GDM1 (cell line): ENCODE results near the gene GBF1.
"Not testable (repeated sequence)": the region's sequence is repeated elsewhere in the genome, so short reads cannot be mapped to it uniquely, and the experiment has no call there.

Source experiments
- DNase-seq: peaks from one replicate; lab custom pipeline; 2025; lab: John Stamatoyannopoulos, UW

The GBF1 gene

DNA sequence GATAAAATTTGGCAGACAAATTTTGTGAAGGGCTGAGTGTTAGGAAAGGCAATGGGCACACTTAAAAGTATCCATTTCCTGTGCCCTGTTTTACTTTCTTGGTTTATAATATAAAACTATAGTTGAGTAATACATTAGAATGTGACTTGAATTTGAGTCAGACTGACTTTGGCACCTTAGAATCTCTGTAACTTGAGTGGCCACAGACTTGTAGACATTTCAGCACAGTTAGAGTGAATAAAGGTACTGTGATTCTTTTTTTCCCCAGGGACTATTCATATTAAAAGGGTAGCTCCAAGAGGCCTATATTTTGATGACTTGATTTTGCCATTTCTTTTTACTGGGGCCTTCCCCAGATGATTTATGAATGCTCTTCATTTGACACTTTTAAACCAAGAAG, 22.4 kb downstream of the GBF1 start:
- no peak for DNase-seq

DNA sequence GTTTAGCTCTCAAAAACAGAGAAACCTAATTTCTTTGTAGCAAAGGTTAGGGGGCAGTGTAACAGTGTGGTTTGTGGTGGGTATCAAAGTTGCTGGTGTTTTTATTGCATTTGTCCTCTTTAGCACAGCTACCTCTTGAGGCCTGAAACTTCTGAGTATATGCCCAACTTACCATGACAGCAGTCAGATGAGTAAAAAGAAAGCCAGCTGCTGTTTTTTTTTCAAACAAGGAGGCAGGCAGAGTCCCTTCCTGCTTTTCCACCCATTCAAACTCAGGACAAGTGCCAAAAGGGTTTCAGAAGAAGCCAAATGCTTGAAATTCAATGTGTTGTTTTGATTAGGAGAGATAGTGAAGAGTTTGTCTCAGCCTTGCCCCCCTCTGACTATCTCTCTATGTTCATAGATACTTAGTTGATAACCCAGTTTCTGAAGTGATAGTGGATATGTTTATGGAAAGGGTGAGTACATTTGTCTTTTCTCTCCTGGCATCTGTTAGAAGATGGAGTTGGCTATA, 23.1 kb downstream of the GBF1 start:
- no peak for DNase-seq

DNA sequence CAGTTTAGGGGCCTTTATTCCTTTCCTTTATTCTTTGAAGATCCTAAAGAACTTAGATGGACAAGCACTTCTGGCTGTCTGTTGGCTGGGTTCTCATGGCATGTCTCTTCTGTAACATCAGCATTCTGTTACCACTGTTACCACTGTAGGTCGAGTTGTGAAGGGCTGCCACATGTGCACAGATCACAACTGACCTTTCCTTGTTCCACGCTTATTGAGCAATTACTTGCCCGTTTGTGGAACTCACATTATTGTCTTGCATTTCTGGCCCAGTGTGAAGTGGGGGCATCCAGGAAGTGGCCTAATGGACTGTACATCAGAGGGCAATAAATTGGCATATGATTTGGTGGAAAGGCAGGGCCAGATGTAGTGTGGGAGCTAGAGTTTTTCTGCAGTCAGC, 23.7 kb downstream of the GBF1 start:
- DNase-seq: no peak

DNA sequence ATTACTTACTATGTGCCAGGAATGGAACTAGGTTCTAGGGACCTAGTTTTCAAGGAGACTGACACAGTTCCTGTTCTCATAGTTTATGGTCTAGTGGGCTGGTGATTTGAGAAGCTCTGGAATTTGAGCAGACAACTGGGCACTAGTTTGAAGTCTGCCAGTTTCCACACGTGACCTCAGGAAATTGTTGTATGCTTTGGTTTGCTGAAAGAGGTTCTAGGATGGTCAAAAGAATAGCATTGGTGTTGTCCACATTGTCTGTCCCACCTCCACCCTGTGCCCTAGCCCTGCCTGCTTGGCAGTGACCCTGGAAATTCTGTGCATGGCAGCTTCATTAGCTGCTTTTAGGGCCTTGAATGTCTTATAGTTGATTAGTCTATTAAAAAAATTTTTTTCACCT, 28.7 kb downstream of the GBF1 start:
- no peak for DNase-seq

DNA sequence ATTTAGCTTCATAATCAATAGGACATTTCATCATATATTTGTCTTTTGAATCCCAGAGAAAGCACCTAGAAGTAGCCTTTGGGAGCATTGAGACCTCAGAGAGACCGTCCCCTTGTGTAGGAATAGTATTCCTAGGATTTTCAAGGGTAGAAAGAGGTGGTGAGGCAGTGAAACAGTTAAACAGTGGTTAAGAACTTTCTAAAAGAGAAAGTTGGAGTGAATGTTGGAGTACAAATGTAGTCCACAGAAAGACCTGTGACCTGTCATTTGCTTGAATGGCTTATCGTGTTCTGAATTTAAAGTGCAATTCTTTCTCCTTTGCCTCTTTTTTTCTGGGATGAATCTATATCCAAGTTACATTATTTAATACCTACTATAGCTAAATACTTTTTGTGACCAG, 30.0 kb downstream of the GBF1 start:
- no peak for DNase-seq

DNA sequence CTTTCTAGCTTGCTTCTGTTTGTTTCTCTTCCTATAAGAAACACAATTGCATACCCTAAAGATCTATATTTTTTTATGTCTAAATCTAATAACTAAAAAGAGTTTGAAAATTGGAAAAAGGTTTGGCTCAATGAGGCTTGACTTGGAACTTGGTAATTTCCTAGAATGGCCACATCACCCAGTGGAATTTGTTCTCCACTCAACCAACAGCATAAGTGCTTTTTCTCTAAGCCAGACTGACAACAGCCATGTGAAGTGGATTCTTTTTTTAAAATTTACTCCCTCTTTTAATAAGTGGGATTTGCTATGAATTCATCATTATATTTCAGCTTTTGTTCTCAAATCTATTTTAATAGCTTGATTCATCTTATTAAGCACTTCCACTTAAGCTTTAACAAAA, 33.8 kb downstream of the GBF1 start:
- DNase-seq: no peak

DNA sequence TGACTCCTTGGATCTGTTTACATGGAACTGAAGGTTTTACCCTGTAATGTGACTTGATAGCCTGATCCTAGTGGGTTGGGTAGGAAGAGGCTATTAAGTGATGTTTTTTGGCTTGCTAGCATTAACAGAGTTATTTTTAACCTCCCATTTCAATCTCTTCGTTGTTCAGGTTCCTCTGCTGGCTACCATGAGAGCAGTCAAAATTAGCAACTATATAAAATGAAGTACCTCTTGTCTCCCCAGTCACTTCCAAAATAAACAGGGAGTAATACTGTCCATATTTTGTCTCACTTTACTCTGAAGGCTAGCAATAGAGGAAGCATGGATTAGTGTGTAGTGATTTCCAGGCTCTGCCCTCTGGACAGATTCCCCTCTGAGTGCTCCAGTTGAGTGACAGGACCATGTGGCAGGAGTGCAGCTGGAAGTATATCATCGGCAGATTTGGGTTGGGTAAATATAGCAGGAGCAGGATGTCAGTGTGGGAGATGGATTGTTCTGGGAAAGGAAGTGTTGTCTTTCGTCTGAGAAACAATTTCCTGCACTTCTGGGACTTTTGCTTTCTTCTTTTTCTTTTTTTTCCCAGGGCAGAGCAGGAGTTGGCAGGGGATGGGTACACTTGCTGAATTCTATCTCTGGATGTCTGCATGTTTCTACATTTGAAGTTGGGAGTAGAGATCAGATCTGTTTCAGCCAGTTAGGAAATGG, 35.2 kb downstream of the GBF1 start:
- no peak for DNase-seq

DNA sequence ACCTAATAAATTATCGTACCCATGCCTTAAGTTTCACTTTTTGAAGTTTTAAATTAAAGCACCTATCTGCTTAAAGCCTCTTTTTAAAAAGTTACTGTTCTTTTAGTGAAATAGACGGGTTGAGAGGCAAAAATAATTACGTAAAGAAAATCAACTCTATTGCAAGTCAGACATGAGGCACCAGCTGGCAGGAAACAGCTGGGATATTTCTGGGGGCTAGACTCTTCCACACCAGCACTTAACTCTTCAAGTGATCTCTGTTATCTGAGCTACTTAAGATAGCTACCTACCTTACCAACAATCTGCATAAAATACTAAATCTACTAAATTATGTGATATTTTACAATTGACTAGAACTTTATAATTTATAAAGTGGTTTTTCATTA, 35.8 kb downstream of the GBF1 start:
- DNase-seq: no peak

DNA sequence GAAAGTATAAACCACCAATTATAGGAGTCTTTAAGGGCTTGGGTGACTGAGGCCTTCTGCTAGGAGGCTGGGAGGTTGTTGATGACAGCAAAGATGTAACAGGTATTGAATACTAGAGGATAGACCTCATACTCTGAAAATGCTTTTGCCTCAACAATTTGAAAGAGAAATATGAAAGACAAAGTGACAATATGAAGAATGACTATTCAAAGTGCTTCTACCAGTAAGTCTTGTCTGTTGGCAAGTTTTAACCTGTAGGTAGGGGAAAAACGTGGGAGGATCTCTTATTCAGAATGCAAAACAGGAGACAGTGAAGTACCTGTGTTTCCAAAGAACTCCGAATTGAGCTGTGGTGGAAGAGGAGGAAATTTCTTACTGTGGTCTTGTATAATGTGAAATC, 38.2 kb downstream of the GBF1 start:
- no peak for DNase-seq

DNA sequence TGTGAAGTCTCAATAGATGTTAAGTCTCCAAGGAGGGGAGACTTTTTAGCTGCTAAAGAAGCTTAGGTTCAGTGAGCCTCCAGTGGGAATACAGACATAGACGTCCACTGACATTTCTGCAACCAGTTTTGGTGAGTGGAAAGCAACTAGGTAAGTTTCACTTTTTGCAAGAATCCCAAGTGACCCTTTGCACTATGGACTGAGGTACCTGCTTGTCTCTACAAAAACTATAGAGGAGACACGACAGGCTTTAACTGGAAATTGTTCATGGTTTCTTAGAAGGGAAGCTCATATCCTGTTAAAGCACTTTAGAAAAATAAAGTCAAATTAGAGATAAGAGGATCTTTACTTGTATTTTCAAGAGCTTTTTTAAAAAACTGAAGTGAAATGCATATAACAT, 38.6 kb downstream of the GBF1 start:
- no peak for DNase-seq

DNA sequence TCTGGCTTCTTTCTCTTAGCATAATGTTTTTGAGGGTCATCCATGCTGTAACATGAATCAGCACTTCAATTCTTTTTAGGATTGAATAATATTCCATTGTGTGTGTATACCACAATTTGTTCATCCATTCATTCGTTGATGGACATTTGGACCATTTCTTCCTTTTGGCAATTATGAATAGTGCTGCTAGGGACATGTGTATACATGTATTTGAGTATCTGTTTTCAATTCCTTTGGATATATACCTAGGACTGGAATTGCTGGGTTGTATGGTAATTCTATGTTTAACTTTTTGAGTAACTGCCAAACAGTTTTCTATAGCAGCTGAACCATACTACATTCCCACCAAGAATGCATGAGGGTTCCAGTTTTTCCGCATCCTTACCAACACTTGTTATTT, 39.2 kb downstream of the GBF1 start:
- DNase-seq: no peak

DNA sequence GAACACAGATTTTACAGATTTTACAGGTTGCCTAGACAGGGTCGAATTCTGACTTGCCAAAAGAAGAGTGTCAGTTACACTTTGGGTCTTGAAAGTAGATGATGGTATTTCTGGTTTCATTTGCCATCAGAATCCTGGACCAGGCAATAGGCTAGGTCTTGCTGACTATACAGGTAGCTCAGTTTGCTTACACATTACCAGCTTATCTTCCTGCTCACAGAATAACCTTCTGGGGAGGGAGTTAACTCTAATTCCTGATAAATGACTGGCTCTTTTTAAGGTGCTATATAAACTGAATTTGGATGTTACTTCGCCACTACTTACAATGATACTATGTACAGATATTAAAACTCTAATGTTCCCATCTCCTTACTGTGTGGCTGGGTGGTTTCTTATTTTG, 39.8 kb downstream of the GBF1 start:
- no peak for DNase-seq

DNA sequence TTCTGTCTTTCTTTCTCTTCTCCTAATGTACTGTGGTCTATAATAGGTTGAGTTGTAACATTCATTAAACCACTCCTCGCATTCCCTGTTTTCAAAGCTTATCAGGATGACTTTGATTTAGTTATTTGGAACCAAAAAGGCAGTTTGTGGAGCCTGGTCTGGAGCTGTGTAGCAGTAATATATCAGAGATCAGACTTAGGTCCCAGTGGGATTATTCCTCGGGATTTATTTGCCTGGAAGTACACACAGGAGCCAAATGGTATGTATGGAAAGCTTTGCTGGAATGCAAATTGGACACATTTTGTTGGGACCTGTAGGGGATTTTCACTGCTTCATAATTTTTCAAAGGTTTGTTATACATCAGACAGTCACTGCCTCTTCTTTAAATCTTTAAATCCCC, 40.9 kb downstream of the GBF1 start:
- no peak for DNase-seq

DNA sequence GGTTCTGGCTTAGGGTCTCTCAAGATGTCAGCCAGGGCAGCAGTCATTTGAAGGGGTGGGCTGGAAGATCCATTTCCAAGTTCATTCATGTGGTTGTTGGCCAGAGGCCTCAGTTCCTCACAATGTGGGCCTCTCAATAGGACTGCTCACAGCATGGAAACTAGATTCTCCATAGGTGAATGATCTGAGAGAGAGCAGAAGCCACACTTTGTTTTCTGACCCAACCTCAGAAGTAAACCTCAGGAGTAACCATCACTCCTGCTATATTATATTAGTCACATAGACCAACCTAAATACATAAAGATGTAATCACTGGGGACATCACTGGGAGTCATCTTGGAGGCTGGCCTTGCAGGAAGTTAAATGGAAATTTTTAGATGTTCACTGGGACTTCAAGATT, 42.2 kb downstream of the GBF1 start:
- no peak for DNase-seq

DNA sequence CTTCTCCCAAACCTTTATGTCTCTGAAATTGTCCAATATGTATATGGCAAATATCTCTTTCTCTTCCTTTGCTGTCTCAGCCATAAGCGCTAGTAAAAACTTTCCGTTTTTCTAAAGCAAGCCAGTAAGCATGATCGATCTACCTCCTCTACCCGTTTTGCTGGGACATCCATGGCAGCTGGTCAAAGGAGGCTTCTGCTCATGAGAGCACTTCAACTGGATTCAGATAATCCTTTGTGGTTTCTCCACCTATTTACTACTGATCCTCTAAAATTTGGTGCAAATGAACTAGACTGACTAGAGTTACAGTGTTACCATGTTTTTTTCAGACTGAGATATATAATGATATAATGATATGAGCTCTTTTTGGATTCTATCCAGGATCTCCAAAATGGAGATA, 42.7 kb downstream of the GBF1 start:
- DNase-seq: no peak

DNA sequence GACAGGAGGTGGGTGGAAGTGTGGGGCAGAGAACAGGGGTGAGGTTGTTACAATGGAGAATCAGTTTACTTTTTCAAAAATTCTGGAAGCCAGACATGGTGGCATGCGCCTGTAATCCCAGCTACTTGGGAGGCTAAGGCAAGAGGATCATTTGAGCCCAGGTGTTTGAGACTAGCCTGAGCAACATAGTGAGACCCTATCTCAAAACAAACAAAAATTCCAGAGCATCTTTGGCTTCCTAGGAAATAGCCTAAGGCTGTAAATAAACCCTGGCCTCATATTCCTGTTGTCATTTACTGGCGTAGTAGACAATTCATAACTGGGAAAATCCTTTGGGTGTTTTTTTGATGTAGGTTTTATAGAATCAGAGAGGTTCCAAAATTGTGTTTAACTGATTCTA, 44.0 kb downstream of the GBF1 start:
- no peak for DNase-seq

DNA sequence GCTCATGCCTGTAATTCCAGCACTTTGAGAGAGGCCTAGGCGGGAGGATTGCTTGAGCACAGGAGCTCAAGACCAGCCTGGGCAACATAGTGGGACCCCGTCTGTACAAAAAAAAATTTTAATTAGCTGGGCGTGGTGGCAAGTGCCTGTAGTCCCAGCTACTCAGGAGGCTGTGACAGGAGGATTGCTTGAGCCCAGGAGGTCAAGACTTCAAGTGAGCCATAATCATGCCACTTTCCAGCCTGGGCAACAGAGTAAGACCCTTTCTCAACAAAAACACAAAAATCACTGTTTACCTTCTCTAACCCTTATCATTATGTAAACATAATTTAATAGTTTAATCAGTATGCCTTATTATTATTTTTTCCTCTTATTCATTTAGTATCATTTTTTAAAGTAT, 44.5 kb downstream of the GBF1 start:
- DNase-seq: no peak

DNA sequence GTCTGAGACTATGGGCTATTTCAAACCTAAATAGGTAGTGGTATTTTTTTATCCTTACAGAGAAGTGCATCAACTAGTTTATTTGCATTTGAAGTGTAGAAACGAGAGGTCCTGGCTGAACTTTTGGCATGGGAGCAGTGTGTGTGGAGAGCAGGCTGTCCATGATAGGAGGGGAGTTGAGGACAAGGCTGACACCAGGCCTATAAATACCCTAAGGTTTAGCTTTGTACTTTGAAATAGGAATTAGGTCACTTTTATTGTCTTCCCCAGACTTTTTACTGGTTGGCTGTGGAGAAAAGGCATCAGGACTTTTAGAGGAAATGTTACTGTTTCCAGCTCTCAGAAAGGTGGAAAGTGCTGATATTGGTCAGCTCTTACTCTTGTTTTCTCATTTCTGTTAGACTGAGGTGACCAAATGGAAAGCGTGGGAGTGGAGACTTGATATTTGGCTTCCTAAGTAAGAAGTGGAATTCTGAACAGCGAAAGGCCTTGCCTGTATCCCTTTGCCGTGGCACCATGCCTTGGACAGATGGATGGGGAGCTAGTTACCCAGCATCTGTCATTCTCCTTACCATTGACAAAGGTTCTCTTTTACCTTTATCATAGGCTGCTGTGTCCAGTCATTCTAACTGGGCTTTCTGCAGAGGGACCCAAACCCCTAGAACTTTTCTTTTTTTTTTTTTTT, 46.0 kb downstream of the GBF1 start:
- no peak for DNase-seq

DNA sequence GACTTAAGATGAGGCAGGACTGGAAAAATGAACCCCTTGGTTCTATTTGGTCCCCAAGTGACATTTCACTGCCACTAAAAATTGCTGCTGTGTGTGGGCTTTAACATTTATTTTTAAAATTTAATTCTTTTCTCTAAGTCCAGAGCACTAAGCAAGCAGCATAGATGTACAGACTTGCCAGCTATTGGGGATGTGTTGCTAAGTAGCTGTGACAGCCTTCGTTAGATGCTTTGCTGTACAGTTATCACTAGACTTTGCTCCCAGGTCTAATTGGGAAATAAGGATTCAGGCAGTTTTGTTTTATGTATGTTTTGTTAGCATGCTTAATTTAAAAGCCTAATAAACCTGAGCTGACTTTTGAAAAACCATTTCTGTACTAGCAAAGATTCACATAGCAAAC, 51.8 kb downstream of the GBF1 start:
- DNase-seq: no peak

DNA sequence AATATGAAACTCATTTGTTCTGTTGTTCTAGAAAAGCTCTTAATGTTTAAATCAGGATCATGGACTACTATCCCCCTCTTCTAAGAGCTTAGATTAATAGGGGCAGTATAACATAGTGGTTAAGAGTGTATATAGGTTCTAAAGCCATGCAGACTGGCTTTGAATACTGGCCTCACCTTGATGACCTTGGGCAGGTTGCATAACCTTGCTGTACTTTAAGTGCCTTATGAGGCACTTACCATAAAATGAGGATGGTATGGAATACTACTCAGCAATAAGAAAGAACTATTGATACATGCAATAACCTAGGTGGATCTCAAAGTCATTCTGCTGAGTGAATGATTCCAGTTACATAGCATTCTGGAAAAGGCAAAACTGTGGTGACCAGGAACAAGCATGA, 53.6 kb downstream of the GBF1 start:
- no peak for DNase-seq

DNA sequence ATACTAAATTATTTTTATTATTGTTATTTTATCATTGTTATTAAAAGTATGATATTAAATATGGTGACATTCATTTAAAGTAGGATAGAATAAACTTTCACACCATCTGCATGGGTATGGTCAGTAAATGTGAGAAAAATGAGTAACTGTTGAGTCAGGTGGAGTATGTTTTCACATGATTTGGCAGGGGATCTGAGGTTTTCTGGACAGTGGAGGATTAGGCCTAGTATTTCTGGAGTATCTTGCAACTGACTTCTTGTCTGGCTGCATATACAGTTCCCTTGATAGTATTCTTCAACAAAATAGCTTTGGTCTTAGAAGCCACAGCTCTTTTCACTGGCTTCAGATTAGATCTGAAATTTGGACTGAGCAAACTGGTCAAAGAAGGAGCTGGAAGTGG, 54.5 kb downstream of the GBF1 start:
- DNase-seq: no peak

DNA sequence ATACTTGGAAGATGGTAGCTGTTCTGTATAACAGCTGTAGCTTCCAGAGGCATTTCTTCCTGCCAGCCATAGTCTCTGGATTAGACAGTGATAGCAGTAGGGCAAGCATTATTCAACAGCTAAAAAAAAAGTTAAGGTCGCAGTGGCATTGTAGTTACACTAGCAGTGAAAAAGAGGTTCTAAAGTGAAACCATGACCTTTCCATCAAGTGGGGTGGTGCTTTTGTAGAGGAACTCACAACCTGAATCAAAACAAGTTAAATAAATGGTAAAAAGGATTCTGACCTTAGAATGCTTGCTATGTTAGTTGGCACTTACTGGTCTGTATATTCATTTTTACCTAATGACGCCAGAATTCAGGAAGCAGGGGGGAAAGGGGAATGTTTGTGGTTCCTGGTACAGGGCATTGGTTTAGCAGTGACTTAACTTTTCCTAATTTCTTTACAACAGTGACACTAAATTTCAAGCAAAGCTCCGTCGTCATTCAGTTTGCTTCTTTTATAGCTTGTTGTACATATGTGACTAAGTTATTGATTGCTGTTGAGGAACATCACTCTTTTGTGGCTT, 55.0 kb downstream of the GBF1 start:
- DNase-seq: no peak

DNA sequence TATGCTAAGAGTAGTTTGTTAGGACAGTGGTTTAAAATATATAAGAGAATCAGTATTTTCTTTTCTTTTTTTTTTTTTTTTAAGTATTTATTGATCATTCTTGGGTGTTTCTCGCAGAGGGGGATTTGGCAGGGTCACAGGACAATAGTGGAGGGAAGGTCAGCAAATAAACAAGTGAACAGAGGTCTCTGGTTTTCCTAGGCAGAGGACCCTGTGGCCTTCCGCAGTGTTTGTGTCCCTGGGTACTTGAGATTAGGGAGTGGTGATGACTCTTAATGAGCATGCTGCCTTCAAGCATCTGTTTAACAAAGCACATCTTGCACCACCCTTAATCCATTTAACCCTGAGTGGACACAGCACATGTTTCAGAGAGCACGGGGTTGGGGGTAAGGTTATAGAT, 55.6 kb downstream of the GBF1 start:
- not testable (repeated sequence) for DNase-seq

DNA sequence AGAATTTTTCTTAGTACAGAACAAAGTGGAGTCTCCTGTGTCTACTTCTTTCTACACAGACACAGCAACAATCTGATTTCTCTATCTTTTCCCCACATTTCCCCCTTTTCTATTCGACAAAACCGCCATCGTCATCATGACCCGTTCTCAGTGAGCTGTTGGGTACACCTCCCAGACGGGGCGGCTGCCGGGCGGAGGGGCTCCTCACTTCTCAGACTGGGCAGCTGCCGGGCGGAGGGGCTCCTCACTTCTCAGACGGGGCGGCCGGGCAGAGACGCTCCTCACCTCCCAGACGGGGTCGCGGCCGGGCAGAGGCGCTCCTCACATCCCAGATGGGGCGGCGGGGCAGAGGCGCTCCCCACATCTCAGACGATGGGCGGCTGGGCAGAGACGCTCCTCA, 56.0 kb downstream of the GBF1 start:
- DNase-seq: not testable (repeated sequence)
